Measurements from ENCODE around the gene CYTH1. TPM values are rescaled to one million over a fixed set of nuclear protein-coding genes. Genes with fewer than 3 reads are reported as not detected.
A peak's percentile ranks its signal among the peaks of the same experiment; 100 is the strongest.
"Not testable (repeated sequence)": the region's sequence is repeated elsewhere in the genome, so short reads cannot be mapped to it uniquely, and the experiment has no call there.

Gene CYTH1
- total and polyA plus RNA-seq, 2 experiments from 2014 or later: 10.4 to 11.7 TPM

- H3K27me3 ChIP-seq (replicated peaks; ENCODE audit: insufficient read depth): no peaks in the 10 kb centered on the region
- TF ChIP-seq EZH2 (IDR thresholded peaks at IDR 0.05; ENCODE audit: insufficient read depth, poor library complexity, severe bottlenecking): no peak
- no peak for TF ChIP-seq EZH2phosphoT487 (IDR thresholded peaks at IDR 0.05; ENCODE audit: insufficient read depth, low read depth)
- no peak overlapping the region for H2AFZ ChIP-seq
- H3K79me2 ChIP-seq (ENCODE audit: insufficient read depth): peaks cover 29% of the 10 kb centered on the region
- no peak overlapping the region for H3K4me3 ChIP-seq
- H3F3A ChIP-seq (ENCODE audit: insufficient read depth): peaks cover 5% of the 10 kb centered on the region; the same call in 1 of the 2 replicates
- no peaks in the 10 kb centered on the region for H3K36me3 ChIP-seq (ENCODE audit: low read depth)
- no peak overlapping the region for H3K27ac ChIP-seq
- H3K4me1 ChIP-seq (ENCODE audit: insufficient read depth): no peaks in the 10 kb centered on the region; the same call in 1 of the 2 replicates
- no peak overlapping the region for H3K9ac ChIP-seq
- DNase-seq: no peak
- in situ Hi-C loops (cut with MboI): no loop called here
- H3K4me2 ChIP-seq (ENCODE audit: unreplicated experiment): no peak overlapping the region
- WGBS, 2 experiments (ENCODE audit: low coverage in 1 of 2, low lambda C conversion rate in 2 of 2, missing lambda C conversion rate in 2 of 2): 85 to 86% methylated on average over 7 of the region's 7 CpGs
- no peaks in the 10 kb centered on the region for H3K9me2 ChIP-seq (ENCODE audit: insufficient read depth)
- no peaks in the 10 kb centered on the region for H4K20me1 ChIP-seq (ENCODE audit: insufficient read depth)
- no peaks in the 10 kb centered on the region for H3K9me3 ChIP-seq (ENCODE audit: low read depth)
Measured at GRCh38 chr17:78783711-78784324, 1.7 kb upstream of the CYTH1 start.

- Histone ChIP-seq H3K27ac (peak overlapping the region; percentile 60), H3K79me2 (ENCODE audit: insufficient read depth) (peaks cover 55% of the 10 kb centered on the region), H3K36me3 (ENCODE audit: low read depth) (no peaks in the 10 kb centered on the region), H3K4me2 (ENCODE audit: unreplicated experiment) (peak overlapping the region; percentile 72), H3F3A (ENCODE audit: insufficient read depth) (peaks cover 5% of the 10 kb centered on the region; the same call in 1 of the 2 replicates), H4K20me1 (ENCODE audit: insufficient read depth) (no peaks in the 10 kb centered on the region), H2AFZ (peak overlapping the region; percentile 47), H3K27me3 (replicated peaks; ENCODE audit: insufficient read depth) (no peaks in the 10 kb centered on the region), H3K4me1 (ENCODE audit: insufficient read depth) (no peaks in the 10 kb centered on the region; the same call in 1 of the 2 replicates), H3K9me2 (ENCODE audit: insufficient read depth) (no peaks in the 10 kb centered on the region), H3K4me3 (peak overlapping the region; percentile 74), H3K9ac (peak overlapping the region; percentile 84), H3K9me3 (ENCODE audit: low read depth) (no peaks in the 10 kb centered on the region)
- peak; percentile 70 for DNase-seq
- TF ChIP-seq EZH2 (IDR thresholded peaks at IDR 0.05; ENCODE audit: insufficient read depth, poor library complexity, severe bottlenecking): no peak
- no peak for TF ChIP-seq EZH2phosphoT487 (IDR thresholded peaks at IDR 0.05; ENCODE audit: insufficient read depth, low read depth)
- in situ Hi-C loops (cut with MboI): no loop called here
- 1 to 2% methylated on average over 47 to 56 of the region's 68 CpGs for WGBS, 2 experiments (ENCODE audit: low coverage in 1 of 2, low lambda C conversion rate in 2 of 2, missing lambda C conversion rate in 2 of 2)
Measured at GRCh38 chr17:78781104-78781892, 775 bp downstream of the CYTH1 start.

GRCh38 chr17:78780335-78780734, 1.7 kb downstream of the CYTH1 start:
- H3K9me3 ChIP-seq (ENCODE audit: low read depth): no peaks in the 10 kb centered on the region
- 85 to 88% methylated on average over 6 of the region's 6 CpGs for WGBS, 2 experiments (ENCODE audit: low coverage in 1 of 2, low lambda C conversion rate in 2 of 2, missing lambda C conversion rate in 2 of 2)
- peak overlapping the region; percentile 84 for H3K9ac ChIP-seq
- H3K4me1 ChIP-seq (ENCODE audit: insufficient read depth): peaks cover 7% of the 10 kb centered on the region; the same call in 1 of the 2 replicates
- H3K79me2 ChIP-seq (ENCODE audit: insufficient read depth): peaks cover 64% of the 10 kb centered on the region
- no peaks in the 10 kb centered on the region for H3K9me2 ChIP-seq (ENCODE audit: insufficient read depth)
- no peaks in the 10 kb centered on the region for H4K20me1 ChIP-seq (ENCODE audit: insufficient read depth)
- TF ChIP-seq EZH2 (IDR thresholded peaks at IDR 0.05; ENCODE audit: insufficient read depth, poor library complexity, severe bottlenecking) (no peak), EZH2phosphoT487 (IDR thresholded peaks at IDR 0.05; ENCODE audit: insufficient read depth, low read depth) (no peak)
- H3F3A ChIP-seq (ENCODE audit: insufficient read depth): peaks cover 5% of the 10 kb centered on the region; the same call in 1 of the 2 replicates
- in situ Hi-C loops (cut with MboI): no loop called here
- peak overlapping the region; percentile 60 for H3K27ac ChIP-seq
- peak overlapping the region; percentile 74 for H3K4me3 ChIP-seq
- H2AFZ ChIP-seq: 0 out of 2 replicates have a peak overlapping the region, but pooled peaks have one; percentile 3
- H3K4me2 ChIP-seq (ENCODE audit: unreplicated experiment): peak overlapping the region; percentile 72
- no peaks in the 10 kb centered on the region for H3K36me3 ChIP-seq (ENCODE audit: low read depth)
- no peak for DNase-seq
- no peaks in the 10 kb centered on the region for H3K27me3 ChIP-seq (replicated peaks; ENCODE audit: insufficient read depth)

- TF ChIP-seq EZH2phosphoT487 (IDR thresholded peaks at IDR 0.05; ENCODE audit: insufficient read depth, low read depth): no peak
- no peak for TF ChIP-seq EZH2 (IDR thresholded peaks at IDR 0.05; ENCODE audit: insufficient read depth, poor library complexity, severe bottlenecking)
- Histone ChIP-seq H3K4me2 (ENCODE audit: unreplicated experiment) (peak overlapping the region; percentile 72), H3K9me2 (ENCODE audit: insufficient read depth) (no peaks in the 10 kb centered on the region), H2AFZ (0 out of 2 replicates have a peak overlapping the region, but pooled peaks have one; percentile 3), H3K27me3 (replicated peaks; ENCODE audit: insufficient read depth) (no peaks in the 10 kb centered on the region), H3K36me3 (ENCODE audit: low read depth) (no peaks in the 10 kb centered on the region), H3K9me3 (ENCODE audit: low read depth) (no peaks in the 10 kb centered on the region), H3K27ac (peak overlapping the region; percentile 60), H4K20me1 (ENCODE audit: insufficient read depth) (no peaks in the 10 kb centered on the region), H3K79me2 (ENCODE audit: insufficient read depth) (peaks cover 69% of the 10 kb centered on the region), H3K9ac (peak overlapping the region; percentile 84; the same call in 1 of the 2 replicates), H3K4me1 (ENCODE audit: insufficient read depth) (peaks cover 9% of the 10 kb centered on the region; the same call in 1 of the 2 replicates), H3K4me3 (peak overlapping the region; percentile 74; the same call in 1 of the 2 replicates), H3F3A (ENCODE audit: insufficient read depth) (peaks cover 5% of the 10 kb centered on the region; the same call in 1 of the 2 replicates)
- in situ Hi-C loops (cut with MboI): no loop called here
- no peak for DNase-seq
- 64 to 67% methylated on average over 3 of the region's 3 CpGs for WGBS, 2 experiments (ENCODE audit: low coverage in 1 of 2, low lambda C conversion rate in 2 of 2, missing lambda C conversion rate in 2 of 2)
Measured at GRCh38 chr17:78779850-78780249, 2.2 kb downstream of the CYTH1 start.

- H2AFZ ChIP-seq; H4K20me1 ChIP-seq (ENCODE audit: insufficient read depth); DNase-seq; H3K36me3 ChIP-seq (ENCODE audit: low read depth); H3K27ac ChIP-seq; H3K9ac ChIP-seq; in situ Hi-C loops (cut with MboI); H3K9me3 ChIP-seq (ENCODE audit: low read depth); H3K4me2 ChIP-seq (ENCODE audit: unreplicated experiment); H3K4me3 ChIP-seq; H3K9me2 ChIP-seq (ENCODE audit: insufficient read depth); H3K27me3 ChIP-seq (replicated peaks; ENCODE audit: insufficient read depth): not testable (repeated sequence)
- peaks cover 75% of the 10 kb centered on the region for H3K79me2 ChIP-seq (ENCODE audit: insufficient read depth)
- WGBS, 2 experiments (ENCODE audit: low coverage in 1 of 2, low lambda C conversion rate in 2 of 2, missing lambda C conversion rate in 2 of 2): 88 to 90% methylated on average over 5 of the region's 5 CpGs
- H3F3A ChIP-seq (ENCODE audit: insufficient read depth): peaks cover 10% of the 10 kb centered on the region
- H3K4me1 ChIP-seq (ENCODE audit: insufficient read depth): peaks cover 15% of the 10 kb centered on the region
Measured at GRCh38 chr17:78779286-78779651, 2.8 kb downstream of the CYTH1 start.

All from GM23248 (cell line).